B cell (primary cell): ENCODE data around the gene CARNS1. TPM values are rescaled to one million over a fixed set of nuclear protein-coding genes. Genes with fewer than 3 reads are reported as not detected.

Experiments
- ATAC-seq: fragments of 200-7000 bp; cut with Tn5 transposase; one replicate; pipeline ENCODE4 v1.10.0; 2021; ENCODE audit warnings: low read depth, mild to moderate bottlenecking, moderate number of reproducible peaks, moderate library complexity
- CTCF ChIA-PET: fragments of 350-600 bp; sonication (Branson Sonifier 250); formaldehyde crosslinking; loops from one replicate; lab custom pipeline; 2021; ENCODE audit warnings: antibody characterized with exemption, inconsistent platforms; lab: Charles Lee
- POLR2A ChIA-PET: fragments of 350-600 bp; sonication (Branson Sonifier 250); formaldehyde crosslinking; loops from one replicate; lab custom pipeline; 2021; ENCODE audit warnings: antibody characterized with exemption; lab: Charles Lee
- DNase-seq: peaks from one replicate; pipeline ENCODE4 v3.0.0; 2013
- H2AFZ ChIP-seq: 2 replicates; pipeline ENCODE4 v1.6.1; 2012; ENCODE audit warnings: mild to moderate bottlenecking, low read depth, low read length; ENCODE audit not compliant: insufficient read depth, poor library complexity, severe bottlenecking
- H3K27ac ChIP-seq, 2 donors: 1 replicate in 1 of 2; 2 replicates in 1 of 2; pipeline ENCODE4 v1.5.1; 2012 to 2013; ENCODE audit warnings: low read length in 2 of 2, mild to moderate bottlenecking in 2 of 2, moderate library complexity in 1 of 2
- H3K27me3 ChIP-seq, 4 experiments: fragments of 200-600 bp in 1 of 4; sonication (generic) in 1 of 4; replicated peaks in 1 of 4; 1 replicate in 2 of 4; 2 replicates in 2 of 4; pipeline versions ENCODE4 v1.6.1 to v1.7.0; 2013 to 2016; ENCODE audit warnings: low read length in 3 of 4, mild to moderate bottlenecking in 2 of 4, mixed read lengths in 1 of 4, moderate library complexity in 1 of 4; ENCODE audit not compliant: insufficient read depth in 4 of 4, control insufficient read depth in 3 of 4; ENCODE audit errors: control extremely low read depth in 1 of 4
- H3K36me3 ChIP-seq, 2 experiments: replicated peaks in 1 of 2; 1 replicate in 1 of 2; 2 replicates in 1 of 2; pipeline versions ENCODE4 v1.6.1 to v1.7.1; 2013; ENCODE audit warnings: low read length in 1 of 2; ENCODE audit not compliant: insufficient read depth in 2 of 2, control insufficient read depth in 1 of 2; ENCODE audit errors: control extremely low read depth in 1 of 2, extremely low read depth in 1 of 2
- H3K4me1 ChIP-seq, 2 donors: fragments of 200-600 bp in 1 of 2; sonication (generic) in 1 of 2; 1 replicate in 1 of 2; 2 replicates in 1 of 2; pipeline versions ENCODE4 v1.5.1 to v1.6.1; 2013 to 2017; ENCODE audit warnings: low read length in 2 of 2; ENCODE audit not compliant: control insufficient read depth in 2 of 2, insufficient read depth in 2 of 2
- H3K4me2 ChIP-seq: replicated peaks from 2 replicates; pipeline ENCODE3; 2012; ENCODE audit warnings: mild to moderate bottlenecking, low read depth, low read length; ENCODE audit not compliant: poor library complexity, severe bottlenecking
- H3K4me3 ChIP-seq, 5 experiments: fragments of 200-600 bp in 1 of 5; sonication (generic) in 1 of 5; 1 replicate in 3 of 5; 2 replicates in 2 of 5; pipeline versions ENCODE4 v1.5.1 to v1.7.0; 2011 to 2016; ENCODE audit warnings: low read length in 4 of 5, mild to moderate bottlenecking in 4 of 5, low read depth in 2 of 5, control low read depth in 1 of 5, moderate library complexity in 1 of 5; ENCODE audit not compliant: insufficient read depth in 1 of 5; ENCODE audit errors: control extremely low read depth in 1 of 5, extremely low read depth in 1 of 5
- H3K79me2 ChIP-seq: fragments of 200-600 bp; sonication (generic); one replicate; pipeline ENCODE4 v1.6.0; 2016; ENCODE audit warnings: low read length; ENCODE audit not compliant: control insufficient read depth, insufficient read depth
- H3K9ac ChIP-seq: fragments of 200-600 bp; sonication (generic); 2 replicates; pipeline ENCODE4 v1.6.1; 2017; ENCODE audit warnings: mild to moderate bottlenecking, low read length, moderate library complexity
- H3K9me3 ChIP-seq, 3 donors: one replicate each; pipeline versions ENCODE4 v1.6.1 to v1.7.1; 2013; ENCODE audit warnings: low read length in 2 of 3; ENCODE audit not compliant: control insufficient read depth in 2 of 3, insufficient read depth in 1 of 3; ENCODE audit errors: control extremely low read depth in 1 of 3
- H4K20me1 ChIP-seq: 2 replicates; pipeline ENCODE4 v1.6.0; 2012; ENCODE audit warnings: mild to moderate bottlenecking, low read length; ENCODE audit not compliant: insufficient read depth, control insufficient read depth, poor library complexity, severe bottlenecking
- H3K27ac Mint-ChIP-seq: one replicate; pipeline ENCODE4 v1.8.0; 2021; ENCODE audit warnings: mixed read lengths
- H3K27me3 Mint-ChIP-seq: one replicate; pipeline ENCODE4 v1.8.0; 2021; ENCODE audit warnings: mixed read lengths
- H3K4me1 Mint-ChIP-seq: one replicate; pipeline ENCODE4 v1.8.0; 2021; ENCODE audit warnings: mixed read lengths
- H3K4me3 Mint-ChIP-seq: one replicate; pipeline ENCODE4 v1.8.0; 2021; ENCODE audit warnings: mixed read lengths
- H3K9me3 Mint-ChIP-seq: one replicate; pipeline ENCODE4 v1.8.0; 2022; ENCODE audit warnings: mixed read lengths; ENCODE audit not compliant: insufficient read depth
- CTCF ChIP-seq: fragments of 200-600 bp; IDR thresholded peaks from one replicate; pipeline ENCODE4 v1.8.0; 2022; ENCODE audit warnings: antibody characterized with exemption, mild to moderate bottlenecking
- EZH2 ChIP-seq: IDR thresholded peaks from 2 replicates; pipeline ENCODE4 v1.6.1; 2012; ENCODE audit warnings: borderline replicate concordance, low read depth, mild to moderate bottlenecking, moderate library complexity, low read length; ENCODE audit not compliant: insufficient read depth, poor library complexity, severe bottlenecking
- WGBS: methylation state at CpG from one replicate; pipeline ENCODE4 v1.1.5; 2013; ENCODE audit warnings: missing lambda C conversion rate; ENCODE audit not compliant: insufficient coverage; 5-methylcytosine and 5-hydroxymethylcytosine counted together
- intact Hi-C: fragments of 100-400 bp; cut with micrococcal nuclease; formaldehyde crosslinking; loops from one replicate; pipeline ENCODE4 v1.10.0; 2022
- polyA plus RNA-seq: library from polyadenylated mRNA; depleted of rRNA; stranded (reverse); fragments of >200 nt; gene quantifications from 2 replicates; pipeline ENCODE4 v1.2.3, GENCODE V29; 2012
- total RNA-seq, 2 donors: library from RNA; stranded (reverse); fragments of 120-200 nt in 1 of 2; gene quantifications; 1 replicate in 1 of 2; 2 replicates in 1 of 2; pipeline versions ENCODE4 v1.2.3 to v1.2.4, GENCODE V29; 2013 to 2022

CARNS1 gene
- total and polyA plus RNA-seq, 2 donors (not counting 1 experiment from before 2014, with no cell fraction given): 24.1 to 41.1 TPM

GRCh38 chr11:67376873-67377808 is 38.3 kb upstream of the CARNS1 start:
- H3K4me2 ChIP-seq: no peak overlapping the region
- peaks cover 35% of the 10 kb centered on the region for H3K4me1 Mint-ChIP-seq
- no peak for DNase-seq
- peaks cover 29 to 36% of the 10 kb centered on the region in 2 donors for H3K4me1 ChIP-seq
- peaks cover 11% of the 10 kb centered on the region for H3K79me2 ChIP-seq
- H3K27me3 Mint-ChIP-seq: no peaks in the 10 kb centered on the region
- peaks cover 2% of the 10 kb centered on the region for H4K20me1 ChIP-seq
- intact Hi-C loops: no loop called here
- no peaks in the 10 kb centered on the region for H3K9me3 ChIP-seq
- ATAC-seq: no peak
- H3K4me3 Mint-ChIP-seq: no peak overlapping the region
- H3K27me3 ChIP-seq: no peaks in the 10 kb centered on the region
- peak overlapping the region; percentile 64 for H3K27ac Mint-ChIP-seq
- WGBS: 100% methylated on average over 1 of the region's 6 CpGs
- no peak overlapping the region for H3K9ac ChIP-seq
- no peak overlapping the region for H2AFZ ChIP-seq
- POLR2A ChIA-PET: interaction anchor here (0.8 to 14.2 kb wide), 5 partner anchors 15 to 100 kb away, joined by 3 to 323 read pairs (median 3); partner anchors contain the start of gene POLD4
- CTCF ChIA-PET: interaction anchor here (1.0 to 42.2 kb wide), 4 partner anchors 9 to 115 kb away, joined by 3 to 2379 read pairs (median 13); partner anchors contain the start of genes CLCF1 and POLD4
- peak overlapping the region in 1 of 2 donors; percentile 6 for H3K27ac ChIP-seq
- TF ChIP-seq EZH2 (no peak), CTCF (no peak)
- H3K9me3 Mint-ChIP-seq: no peaks in the 10 kb centered on the region
- H3K36me3 ChIP-seq: no peaks in the 10 kb centered on the region
- no peak overlapping the region for H3K4me3 ChIP-seq

DNA sequence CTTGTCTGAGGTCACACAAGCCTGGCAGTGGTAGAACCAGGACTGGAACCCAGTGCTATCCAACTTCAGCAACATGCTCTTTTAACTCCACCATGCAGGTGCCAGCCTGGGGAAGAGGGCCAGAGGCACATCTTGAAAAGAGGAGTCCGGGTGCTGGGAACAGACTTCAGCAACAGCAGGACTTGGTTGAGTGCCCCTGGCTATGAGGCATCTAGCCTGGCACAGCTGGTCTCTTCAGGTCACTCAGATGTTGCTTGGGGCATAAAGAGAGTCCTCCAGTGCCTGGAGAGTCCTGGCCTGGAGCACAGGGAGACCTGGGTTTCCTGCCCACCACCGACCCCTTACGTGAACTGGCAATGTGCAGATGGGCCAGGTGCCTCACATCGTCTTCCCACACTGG is 36.9 kb upstream of the CARNS1 start:
- H3K9me3 Mint-ChIP-seq: no peaks in the 10 kb centered on the region
- ChIA-PET POLR2A (interaction anchor here (0.6 to 14.2 kb wide), 5 partner anchors 12 to 115 kb away, joined by 3 to 323 read pairs (median 5); partner anchors contain the start of gene POLD4), CTCF (interaction anchor here (1.0 to 42.2 kb wide), 3 partner anchors 9 to 61 kb away, joined by 3 to 2379 read pairs (median 21); partner anchors contain the start of genes CLCF1 and POLD4)
- H3K4me3 Mint-ChIP-seq: peak overlapping the region; percentile 23
- Histone ChIP-seq H3K79me2 (peaks cover 11% of the 10 kb centered on the region), H3K36me3 (no peaks in the 10 kb centered on the region), H3K4me3 (no peak overlapping the region), H3K27ac (no peak overlapping the region), H3K9me3 (no peaks in the 10 kb centered on the region), H3K27me3 (no peaks in the 10 kb centered on the region), H3K4me1 (peaks cover 33 to 41% of the 10 kb centered on the region in 2 donors), H3K4me2 (no peak overlapping the region), H3K9ac (no peak overlapping the region), H4K20me1 (no peaks in the 10 kb centered on the region), H2AFZ (no peak overlapping the region)
- ATAC-seq: no peak
- TF ChIP-seq CTCF (no peak), EZH2 (no peak)
- no peak for DNase-seq
- 91% methylated on average over 4 of the region's 4 CpGs for WGBS
- H3K4me1 Mint-ChIP-seq: peaks cover 39% of the 10 kb centered on the region
- H3K27me3 Mint-ChIP-seq: no peaks in the 10 kb centered on the region
- H3K27ac Mint-ChIP-seq: peak overlapping the region; percentile 73
- intact Hi-C loops: no loop called here
